DND-41 (cell line): ENCODE measurements around the gene PEMT.
"Not testable (repeated sequence)": the region's sequence is repeated elsewhere in the genome, so short reads cannot be mapped to it uniquely, and the experiment has no call there.

ENCODE experiments used
- CTCF ChIP-seq: IDR thresholded peaks from 2 replicates; pipeline ENCODE4 v1.5.1; 2012; ENCODE audit warnings: borderline replicate concordance, low read length, moderate library complexity, mild to moderate bottlenecking; ENCODE audit not compliant: poor library complexity, severe bottlenecking; ENCODE audit errors: extremely low read depth
- EZH2 ChIP-seq: IDR thresholded peaks from 3 replicates; pipeline ENCODE4 v1.6.1; 2012; ENCODE audit warnings: borderline replicate concordance, low read depth, mild to moderate bottlenecking, moderate library complexity, low read length, inconsistent platforms; ENCODE audit not compliant: severe bottlenecking

- not testable (repeated sequence) for TF ChIP-seq CTCF, EZH2
Measured at GRCh38 chr17:17632690-17633089, 41.2 kb upstream of the PEMT start.
